H1 (cell line): ENCODE measurements around the gene RAB35. TPM values are rescaled to one million over a fixed set of nuclear protein-coding genes. Genes with fewer than 3 reads are reported as not detected.
A peak's percentile ranks its signal among the peaks of the same experiment; 100 is the strongest.

ENCODE experiments used
- CTCF ChIA-PET: fragments of 300-600 bp; sonication (Branson Sonifier 250); formaldehyde crosslinking; loops from one replicate; lab custom pipeline; 2021; ENCODE audit not compliant: partially characterized antibody; lab: Charles Lee
- POLR2A ChIA-PET: fragments of 300-600 bp; sonication (Branson Sonifier 250); formaldehyde crosslinking; loops from one replicate; lab custom pipeline; 2021; ENCODE audit warnings: inconsistent platforms; ENCODE audit not compliant: partially characterized antibody; lab: Charles Lee
- DNase-seq, 2 experiments: peaks; one replicate each; pipeline versions ENCODE4 v3.0.0 to v3.0.0-alpha.2; 2010 to 2022; ENCODE audit warnings: low spot score in 2 of 2, low read depth in 1 of 2, mixed read lengths in 1 of 2
- FAIRE-seq: peaks from 2 replicates; lab custom pipeline; 2011; peaks lifted over from hg19 to GRCh38; lab: Jason Lieb, UNC
- H2AFZ ChIP-seq: 2 replicates; pipeline ENCODE4 v1.8.1; 2012; ENCODE audit warnings: low read length, inconsistent platforms
- H2AK5ac ChIP-seq: 2 replicates; pipeline ENCODE4 v1.6.1; 2013; ENCODE audit warnings: low read depth, low read length
- H2BK120ac ChIP-seq: replicated peaks from 2 replicates; pipeline ENCODE3; 2013; ENCODE audit warnings: low read depth, low read length, inconsistent platforms
- H2BK12ac ChIP-seq: 2 replicates; pipeline ENCODE4 v1.6.1; 2013; ENCODE audit warnings: low read depth, low read length
- H2BK15ac ChIP-seq: 2 replicates; pipeline ENCODE4 v1.6.1; 2013; ENCODE audit warnings: low read length
- H2BK20ac ChIP-seq: 2 replicates; pipeline ENCODE4 v1.6.1; 2013; ENCODE audit warnings: low read length
- H2BK5ac ChIP-seq: 2 replicates; pipeline ENCODE4 v1.6.1; 2013; ENCODE audit warnings: low read depth, low read length
- H3K14ac ChIP-seq: 2 replicates; pipeline ENCODE4 v1.6.1; 2013; ENCODE audit warnings: inconsistent platforms; ENCODE audit not compliant: insufficient read length
- H3K18ac ChIP-seq: 2 replicates; pipeline ENCODE4 v1.6.1; 2013; ENCODE audit warnings: low read length; ENCODE audit errors: extremely low read depth
- H3K23ac ChIP-seq: 2 replicates; pipeline ENCODE4 v1.6.1; 2013; ENCODE audit warnings: inconsistent platforms; ENCODE audit not compliant: insufficient read length
- H3K23me2 ChIP-seq: 2 replicates; pipeline ENCODE4 v1.6.1; 2013; ENCODE audit warnings: low read depth, low read length
- H3K27ac ChIP-seq: 2 replicates; pipeline ENCODE4 v1.6.1; 2011; ENCODE audit warnings: low read depth, low read length, inconsistent platforms
- H3K27me3 ChIP-seq, 4 experiments: replicated peaks in 1 of 4; 1 replicate in 1 of 4; 2 replicates in 3 of 4; pipeline versions ENCODE4 v1.6.1 to v1.8.1; 2011 to 2013; ENCODE audit warnings: low read length in 3 of 4, mild to moderate bottlenecking in 3 of 4, inconsistent platforms in 2 of 4, mixed read lengths in 2 of 4, moderate library complexity in 1 of 4; ENCODE audit not compliant: control insufficient read depth in 3 of 4, insufficient read depth in 3 of 4; ENCODE audit errors: extremely low read depth in 1 of 4
- H3K36me3 ChIP-seq, 4 experiments: 2 replicates each; pipeline versions ENCODE4 v1.6.1 to v1.8.1; 2011 to 2013; ENCODE audit warnings: mild to moderate bottlenecking in 4 of 4, low read length in 3 of 4, moderate library complexity in 2 of 4, control low read depth in 1 of 4, inconsistent platforms in 1 of 4; ENCODE audit not compliant: insufficient read depth in 4 of 4, control insufficient read depth in 2 of 4
- H3K4ac ChIP-seq: replicated peaks from 2 replicates; pipeline ENCODE3; 2013; ENCODE audit warnings: low read length, low read depth, mixed read lengths, inconsistent platforms; ENCODE audit not compliant: insufficient read length
- H3K4me1 ChIP-seq, 4 experiments: replicated peaks in 1 of 4; 1 replicate in 1 of 4; 2 replicates in 3 of 4; pipeline versions ENCODE4 v1.6.1 to v1.8.1; 2011 to 2013; ENCODE audit warnings: low read length in 3 of 4, inconsistent platforms in 2 of 4, mixed read lengths in 1 of 4; ENCODE audit not compliant: insufficient read depth in 4 of 4, control insufficient read depth in 3 of 4
- H3K4me2 ChIP-seq, 2 experiments: 2 replicates each; pipeline versions ENCODE4 v1.6.1 to v1.8.1; 2011 to 2013; ENCODE audit warnings: low read depth in 2 of 2, low read length in 2 of 2, control low read depth in 1 of 2, inconsistent platforms in 1 of 2, mild to moderate bottlenecking in 1 of 2; ENCODE audit not compliant: insufficient read depth in 1 of 2
- H3K4me3 ChIP-seq, 4 experiments: fragments of 200-600, 300-600 bp in 1 of 4; sonication (generic), shearing (Covaris generic), sonication (Bioruptor Twin) in 1 of 4; 2 replicates each; pipeline versions ENCODE4 v1.5.1 to v1.8.1; 2011 to 2016; ENCODE audit warnings: low read length in 4 of 4, low read depth in 3 of 4, control low read depth in 2 of 4, inconsistent platforms in 2 of 4, mild to moderate bottlenecking in 2 of 4, mixed read lengths in 1 of 4, moderate library complexity in 1 of 4; ENCODE audit not compliant: insufficient read depth in 2 of 4; ENCODE audit errors: extremely low read depth in 1 of 4
- H3K56ac ChIP-seq: replicated peaks from 2 replicates; pipeline ENCODE3; 2013; ENCODE audit warnings: low read depth, mild to moderate bottlenecking, mixed read lengths, low read length, inconsistent platforms; ENCODE audit not compliant: insufficient read length
- H3K79me1 ChIP-seq: 2 replicates; pipeline ENCODE4 v1.6.1; 2013; ENCODE audit warnings: low read depth, low read length, control low read depth
- H3K79me2 ChIP-seq, 2 experiments: 2 replicates each; pipeline versions ENCODE4 v1.6.1 to v1.8.1; 2012 to 2013; ENCODE audit warnings: low read length in 2 of 2, mild to moderate bottlenecking in 2 of 2, inconsistent platforms in 1 of 2; ENCODE audit not compliant: insufficient read depth in 2 of 2, control insufficient read depth in 1 of 2
- H3K9ac ChIP-seq, 4 experiments: replicated peaks in 1 of 4; 1 replicate in 1 of 4; 2 replicates in 3 of 4; pipeline versions ENCODE4 v1.6.1 to v1.8.1; 2011 to 2013; ENCODE audit warnings: low read depth in 3 of 4, low read length in 3 of 4, control low read depth in 2 of 4, mild to moderate bottlenecking in 2 of 4, moderate library complexity in 2 of 4, inconsistent platforms in 1 of 4; ENCODE audit errors: extremely low read depth in 1 of 4
- H3K9me3 ChIP-seq, 2 experiments: 2 replicates each; pipeline versions ENCODE4 v1.6.1 to v1.8.1; 2012 to 2013; ENCODE audit warnings: mild to moderate bottlenecking in 2 of 2, moderate library complexity in 2 of 2, control low read depth in 1 of 2, inconsistent platforms in 1 of 2, low read depth in 1 of 2, low read length in 1 of 2, mixed read lengths in 1 of 2; ENCODE audit not compliant: insufficient read depth in 2 of 2
- H4K20me1 ChIP-seq, 2 experiments: replicated peaks in 1 of 2; 2 replicates each; pipeline versions ENCODE3 to v1.8.1; 2011 to 2013; ENCODE audit warnings: inconsistent platforms in 2 of 2, low read length in 2 of 2, mild to moderate bottlenecking in 1 of 2; ENCODE audit not compliant: insufficient read depth in 2 of 2, control insufficient read depth in 1 of 2
- H4K5ac ChIP-seq: 2 replicates; pipeline ENCODE4 v1.6.1; 2013; ENCODE audit warnings: low read length, low read depth, mixed read lengths, inconsistent platforms; ENCODE audit not compliant: insufficient read length
- H4K8ac ChIP-seq: 2 replicates; pipeline ENCODE4 v1.8.0; 2013; ENCODE audit warnings: mild to moderate bottlenecking, moderate library complexity, low read length, inconsistent platforms; ENCODE audit not compliant: insufficient read depth; ENCODE audit errors: extremely low read depth
- H4K91ac ChIP-seq: replicated peaks from 2 replicates; pipeline ENCODE3; 2013; ENCODE audit warnings: low read length, mixed read lengths, inconsistent platforms; ENCODE audit not compliant: insufficient read length
- HDAC2 ChIP-seq, 2 experiments: fragments of 300-600 bp in 1 of 2; sonication (generic) in 1 of 2; IDR thresholded peaks; 2 replicates each; pipeline ENCODE4 v1.6.1; 2011 to 2012; ENCODE audit warnings: low read depth in 2 of 2, low read length in 2 of 2, mild to moderate bottlenecking in 2 of 2, moderate library complexity in 2 of 2, borderline replicate concordance in 1 of 2, inconsistent platforms in 1 of 2
- RAD21 ChIP-seq, 2 experiments: IDR thresholded peaks in 1 of 2; conservative IDR thresholded peaks in 1 of 2; 2 replicates each; pipeline ENCODE4 v1.6.1; 2011; ENCODE audit warnings: low read depth in 2 of 2, low read length in 2 of 2, improper control_type of control experiment in 1 of 2, inconsistent platforms in 1 of 2, mild to moderate bottlenecking in 1 of 2, moderate library complexity in 1 of 2
- WGBS, 2 experiments: shearing (Covaris generic) in 1 of 2; methylation state at CpG; one replicate each; pipeline versions ENCODE4 v1.1.6 to v1.1.7; 2013 to 2015; ENCODE audit warnings: low lambda C conversion rate in 2 of 2, mixed read lengths in 2 of 2, inconsistent platforms in 1 of 2, low coverage in 1 of 2, missing lambda C conversion rate in 1 of 2; ENCODE audit not compliant: insufficient replicate concordance in 2 of 2, insufficient coverage in 1 of 2, insufficient read length in 1 of 2; ENCODE audit errors: extremely low coverage in 1 of 2, missing lambda C conversion rate in 1 of 2; 5-methylcytosine and 5-hydroxymethylcytosine counted together
- polyA plus RNA-seq, 7 experiments: library from polyadenylated mRNA; depleted of rRNA in 3 of 7; stranded (reverse) in 5 of 7; unstranded in 2 of 7; fragments of >200 nt in 5 of 7; fragments of 200-250 nt in 2 of 7; gene quantifications; 1 replicate in 5 of 7; 2 replicates in 1 of 7; 4 replicates in 1 of 7; pipeline versions ENCODE4 v1.2.1 to v1.2.3, GENCODE V29; 2011 to 2013; ENCODE audit warnings: missing spikeins in 2 of 7, mixed read lengths in 2 of 7
- total RNA-seq: library from RNA; stranded (reverse); fragmentation: NEBNext Ultra II Directional; extraction: Animal tissue kit (Norgen Biotek cat#: 25700); gene quantifications from 2 replicates; pipeline ENCODE4 v1.2.1, GENCODE V29; 2021
- TF ChIP-seq, protein P1 (sequence below): IDR thresholded peaks from 2 replicates; pipeline ENCODE4 v1.6.1; 2012; ENCODE audit warnings: inconsistent platforms
- TF ChIP-seq, protein P2 (sequence below), 3 experiments: IDR thresholded peaks; 1 replicate in 2 of 3; 2 replicates in 1 of 3; pipeline versions ENCODE4 v1.5.1 to v1.6.1; 2011; ENCODE audit warnings: low read length in 3 of 3, mild to moderate bottlenecking in 3 of 3, inconsistent platforms in 2 of 3, low read depth in 1 of 3, moderate library complexity in 1 of 3; ENCODE audit not compliant: insufficient read depth in 1 of 3; ENCODE audit errors: control extremely low read depth in 1 of 3

Gene RAB35
- total and polyA plus RNA-seq, 2 of the 8 experiments (the other 6 are each of a cell fraction or from before 2014, with no cell fraction given), result 33.4 to 39.0 TPM

DNA sequence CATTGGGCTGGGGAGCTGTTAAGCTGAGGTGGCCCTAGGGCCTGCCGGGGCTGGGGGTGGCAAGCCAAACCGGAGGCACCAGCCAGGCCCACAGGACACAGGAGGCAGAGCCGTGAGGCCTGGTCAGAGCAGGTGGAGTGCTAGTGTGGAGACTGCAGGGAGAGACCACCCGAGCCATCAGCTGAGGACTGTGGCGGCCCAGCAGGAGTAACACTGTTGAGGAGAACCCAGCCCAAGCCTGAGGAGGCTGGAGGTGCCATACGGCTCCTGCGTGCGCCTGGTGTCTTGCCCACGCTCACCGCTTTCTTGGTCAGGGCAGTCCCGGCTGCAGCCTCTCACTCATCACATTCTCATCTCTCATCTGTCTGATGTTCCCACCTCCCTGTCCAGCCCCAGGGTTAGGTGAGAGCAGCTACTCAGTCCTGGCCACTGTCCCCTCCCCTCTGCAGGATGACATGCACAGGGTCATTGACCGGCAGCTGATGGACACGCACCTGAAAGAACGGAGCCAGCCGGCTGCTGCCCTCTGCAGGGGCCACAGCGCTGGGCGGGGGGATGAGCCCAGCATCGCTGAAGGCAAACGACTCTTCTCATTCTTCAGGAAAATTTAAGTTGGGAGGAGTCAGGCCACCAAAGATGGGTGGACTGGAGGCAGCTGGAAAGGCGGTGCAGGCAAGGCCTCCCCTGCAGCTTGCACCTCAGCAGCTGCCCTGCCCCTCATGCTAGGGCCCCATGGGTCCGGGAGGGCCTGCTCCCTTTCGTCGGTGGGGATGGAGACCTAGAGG lies 23.8 kb downstream of the RAB35 start:
- Histone ChIP-seq H2BK120ac (no peak overlapping the region), H3K9ac (no peak overlapping the region; a peak in 1 of 7 replicates), H3K23ac (no peak overlapping the region), H4K5ac (peak overlapping the region; percentile 66), H3K56ac (no peak overlapping the region), H3K23me2 (peaks cover 3% of the 10 kb centered on the region; the same call in 1 of the 2 replicates), H3K36me3 (peaks cover 0 to 5% (median 4%) of the 10 kb centered on the region in 4 experiments; a peak in 3 of 8 replicates), H3K18ac (peak overlapping the region; percentile 93), H2BK12ac (peak overlapping the region; percentile 84; the same call in 1 of the 2 replicates), H3K4me1 (peaks cover 6 to 39% (median 29%) of the 10 kb centered on the region in 4 experiments), H3K4me3 (no peak overlapping the region), H3K4me2 (no peak overlapping the region), H2AFZ (no peak overlapping the region), H2BK20ac (peak overlapping the region; percentile 41), H3K79me2 (no peaks in the 10 kb centered on the region), H4K91ac (peak overlapping the region; percentile 18), H2BK15ac (0 out of 2 replicates have a peak overlapping the region, but pooled peaks have one; percentile 10), H4K20me1 (peaks cover 0 to 4% of the 10 kb centered on the region in 2 experiments), H2AK5ac (no peak overlapping the region), H3K14ac (no peak overlapping the region), H2BK5ac (peak overlapping the region; percentile 93), H3K9me3 (no peaks in the 10 kb centered on the region), H3K79me1 (no peaks in the 10 kb centered on the region), H3K27me3 (no peaks in the 10 kb centered on the region), H3K4ac (peak overlapping the region; percentile 44), H3K27ac (peak overlapping the region; percentile 58; the same call in 1 of the 2 replicates), H4K8ac (peak overlapping the region; percentile 65)
- ChIA-PET POLR2A (interaction anchor here (1.1 to 11.7 kb wide), 15 partner anchors 9 to 488 kb away, joined by 3 to 96 read pairs (median 5); partner anchors contain the start of genes GCN1, POP5, PXN and RAB35), CTCF (interaction anchor here (0.9 to 2.6 kb wide), 5 partner anchors 9 to 127 kb away, joined by 3 to 12 read pairs (median 4); partner anchors contain the start of gene BICDL1)
- TF ChIP-seq RAD21 (IDR thresholded peaks at IDR 0.05 in 1 of 2, conservative IDR thresholded peaks at IDR 0.05 in 1 of 2; ENCODE audit: low read depth in 2 of 2, low read length in 2 of 2) (peak; percentile 24 to 39; a peak in 2 of 4 replicates), HDAC2 (IDR thresholded peaks at IDR 0.05; ENCODE audit: borderline replicate concordance in 1 of 2, low read depth in 2 of 2, low read length in 2 of 2) (no peak; a peak in 1 of 4 replicates)
- TF ChIP-seq, protein P1, sequence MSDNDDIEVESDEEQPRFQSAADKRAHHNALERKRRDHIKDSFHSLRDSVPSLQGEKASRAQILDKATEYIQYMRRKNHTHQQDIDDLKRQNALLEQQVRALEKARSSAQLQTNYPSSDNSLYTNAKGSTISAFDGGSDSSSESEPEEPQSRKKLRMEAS, result no peak
- TF ChIP-seq, protein P2, sequence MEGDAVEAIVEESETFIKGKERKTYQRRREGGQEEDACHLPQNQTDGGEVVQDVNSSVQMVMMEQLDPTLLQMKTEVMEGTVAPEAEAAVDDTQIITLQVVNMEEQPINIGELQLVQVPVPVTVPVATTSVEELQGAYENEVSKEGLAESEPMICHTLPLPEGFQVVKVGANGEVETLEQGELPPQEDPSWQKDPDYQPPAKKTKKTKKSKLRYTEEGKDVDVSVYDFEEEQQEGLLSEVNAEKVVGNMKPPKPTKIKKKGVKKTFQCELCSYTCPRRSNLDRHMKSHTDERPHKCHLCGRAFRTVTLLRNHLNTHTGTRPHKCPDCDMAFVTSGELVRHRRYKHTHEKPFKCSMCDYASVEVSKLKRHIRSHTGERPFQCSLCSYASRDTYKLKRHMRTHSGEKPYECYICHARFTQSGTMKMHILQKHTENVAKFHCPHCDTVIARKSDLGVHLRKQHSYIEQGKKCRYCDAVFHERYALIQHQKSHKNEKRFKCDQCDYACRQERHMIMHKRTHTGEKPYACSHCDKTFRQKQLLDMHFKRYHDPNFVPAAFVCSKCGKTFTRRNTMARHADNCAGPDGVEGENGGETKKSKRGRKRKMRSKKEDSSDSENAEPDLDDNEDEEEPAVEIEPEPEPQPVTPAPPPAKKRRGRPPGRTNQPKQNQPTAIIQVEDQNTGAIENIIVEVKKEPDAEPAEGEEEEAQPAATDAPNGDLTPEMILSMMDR (IDR thresholded peaks at IDR 0.05; ENCODE audit: control extremely low read depth in 1 of 3, insufficient read depth in 1 of 3, low read depth in 1 of 3, low read length in 3 of 3), result peak in 1 of 3 experiments; percentile 34; a peak in 1 of 4 replicates
- WGBS, 2 experiments, result 88% methylated on average over 21 of the region's 23 CpGs; no CpG with 5 or more reads in 1 of the 2 experiments
- FAIRE-seq (no peak), DNase-seq (no peak)
